H1 (cell line): ENCODE results near the gene IL4. TPM values are rescaled to one million over a fixed set of nuclear protein-coding genes. Genes with fewer than 3 reads are reported as not detected.

ENCODE experiments used
- BCL11A ChIP-seq, 2 experiments: IDR thresholded peaks; one replicate each; pipeline ENCODE4 v1.6.1; 2011; ENCODE audit warnings: low read depth in 2 of 2, low read length in 2 of 2, mild to moderate bottlenecking in 2 of 2
- HDAC2 ChIP-seq, 2 experiments: fragments of 300-600 bp in 1 of 2; sonication (generic) in 1 of 2; IDR thresholded peaks; 2 replicates each; pipeline ENCODE4 v1.6.1; 2011 to 2012; ENCODE audit warnings: low read depth in 2 of 2, low read length in 2 of 2, mild to moderate bottlenecking in 2 of 2, moderate library complexity in 2 of 2, borderline replicate concordance in 1 of 2, inconsistent platforms in 1 of 2
- JUND ChIP-seq: IDR thresholded peaks from 2 replicates; pipeline ENCODE4 v1.6.1; 2011; ENCODE audit warnings: mild to moderate bottlenecking, improper control_type of control experiment, low read length
- NRF1 ChIP-seq: IDR thresholded peaks from 2 replicates; pipeline ENCODE4 v1.6.1; 2011; ENCODE audit warnings: mild to moderate bottlenecking, low read depth, low read length, improper control_type of control experiment
- POLR2AphosphoS5 ChIP-seq: IDR thresholded peaks from 2 replicates; pipeline ENCODE4 v1.6.1; 2011; ENCODE audit warnings: low read depth, low read length
- SP1 ChIP-seq: IDR thresholded peaks from 2 replicates; pipeline ENCODE4 v1.6.1; 2011; ENCODE audit warnings: low read depth, low read length
- polyA plus RNA-seq, 7 experiments: library from polyadenylated mRNA; depleted of rRNA in 3 of 7; stranded (reverse) in 5 of 7; unstranded in 2 of 7; fragments of >200 nt in 5 of 7; fragments of 200-250 nt in 2 of 7; gene quantifications; 1 replicate in 5 of 7; 2 replicates in 1 of 7; 4 replicates in 1 of 7; pipeline versions ENCODE4 v1.2.1 to v1.2.3, GENCODE V29; 2011 to 2013; ENCODE audit warnings: missing spikeins in 2 of 7, mixed read lengths in 2 of 7
- total RNA-seq: library from RNA; stranded (reverse); fragmentation: NEBNext Ultra II Directional; extraction: Animal tissue kit (Norgen Biotek cat#: 25700); gene quantifications from 2 replicates; pipeline ENCODE4 v1.2.1, GENCODE V29; 2021

The IL4 gene
- total and polyA plus RNA-seq, 2 of the 8 experiments (the other 6 are each of a cell fraction or from before 2014, with no cell fraction given): not detected

DNA sequence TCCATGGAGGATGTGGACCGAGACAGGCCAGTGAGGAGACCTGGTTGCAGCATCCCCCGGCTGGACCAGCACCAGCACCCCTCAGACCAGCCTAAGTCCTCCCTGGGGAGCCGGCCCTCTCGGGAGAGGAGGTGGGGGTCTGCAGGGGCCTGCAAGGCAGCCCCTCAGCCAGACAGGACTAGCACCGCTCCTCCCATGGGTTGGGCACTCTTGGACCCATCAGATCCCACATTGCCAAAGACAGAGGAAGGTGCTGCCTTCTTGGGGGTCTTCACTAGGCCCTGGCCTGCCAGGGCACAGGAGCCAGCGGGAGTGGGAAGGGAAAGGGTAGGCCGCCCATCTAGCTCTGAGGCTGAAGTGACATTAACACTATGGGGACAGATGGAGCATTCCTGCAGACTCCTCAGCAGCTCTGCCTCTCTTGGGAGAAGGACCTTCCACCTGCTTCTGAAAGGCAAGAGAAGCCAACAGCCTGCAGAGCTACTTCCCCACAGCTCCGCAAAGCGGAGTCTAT is 9.0 kb upstream of the IL4 start (continued):
- TF ChIP-seq BCL11A (IDR thresholded peaks at IDR 0.05; ENCODE audit: low read depth in 2 of 2, low read length in 2 of 2) (no peak), POLR2AphosphoS5 (no peak), SP1 (no peak), NRF1 (no peak), JUND (no peak), HDAC2 (IDR thresholded peaks at IDR 0.05; ENCODE audit: borderline replicate concordance in 1 of 2, low read depth in 2 of 2, low read length in 2 of 2) (no peak)
